ENCODE results near the gene NEURL1.
"Not testable (repeated sequence)": the region's sequence is repeated elsewhere in the genome, so short reads cannot be mapped to it uniquely, and the experiment has no call there.

The NEURL1 gene

GRCh38 chr10:103629581-103629980, 136.1 kb downstream of the NEURL1 start:
- Histone ChIP-seq H3K4me2 (ENCODE audit: low read depth, low read length, poor library complexity, severe bottlenecking) (no peak overlapping the region), H4K20me1 (ENCODE audit: low read depth, low read length) (no peaks in the 10 kb centered on the region)

GRCh38 chr10:103630156-103630555, 136.7 kb downstream of the NEURL1 start:
- no peak overlapping the region for H3K4me2 ChIP-seq (ENCODE audit: low read depth, low read length, poor library complexity, severe bottlenecking)

More at GRCh38 chr10:103629581-103629980, 136.1 kb downstream of the NEURL1 start:
- Histone ChIP-seq H3K79me2 (ENCODE audit: insufficient read depth, low read length) (no peaks in the 10 kb centered on the region), H3F3A (ENCODE audit: insufficient read depth) (no peaks in the 10 kb centered on the region), H3K27me3 (ENCODE audit: low read length) (no peaks in the 10 kb centered on the region), H3K27ac (ENCODE audit: low read depth, low read length) (no peak overlapping the region), H3K9me2 (replicated peaks; ENCODE audit: insufficient read depth, low read length) (no peaks in the 10 kb centered on the region), H3K9me3 (ENCODE audit: insufficient read depth, low read length) (no peaks in the 10 kb centered on the region), H3K4me3 (ENCODE audit: insufficient read depth, low read length, poor library complexity, severe bottlenecking) (no peak overlapping the region), H3K36me3 (ENCODE audit: low read length) (no peaks in the 10 kb centered on the region), H3K9ac (ENCODE audit: low read length) (no peak overlapping the region), H2AFZ (ENCODE audit: low read depth, low read length, severe bottlenecking) (no peak overlapping the region)
- TF ChIP-seq EZH2phosphoT487 (conservative IDR thresholded peaks at IDR 0.05; ENCODE audit: low read length) (no peak), CTCF (IDR thresholded peaks at IDR 0.05; ENCODE audit: insufficient read depth, low read length, poor library complexity, severe bottlenecking) (no peak)

GRCh38 chr10:103632247-103632642, 138.7 kb downstream of the NEURL1 start:
- H3K79me2 ChIP-seq (ENCODE audit: insufficient read depth, low read length) = no peaks in the 10 kb centered on the region
- no peak overlapping the region for H3K4me2 ChIP-seq (ENCODE audit: low read depth, low read length, poor library complexity, severe bottlenecking)
- no peak overlapping the region for H2AFZ ChIP-seq (ENCODE audit: low read depth, low read length, severe bottlenecking)
- no peaks in the 10 kb centered on the region for H3K9me3 ChIP-seq (ENCODE audit: insufficient read depth, low read length)
- no peak overlapping the region for H3K9ac ChIP-seq (ENCODE audit: low read length)
- H3K36me3 ChIP-seq (ENCODE audit: low read length) = no peaks in the 10 kb centered on the region
- no peaks in the 10 kb centered on the region for H3F3A ChIP-seq (ENCODE audit: insufficient read depth)
- no peak overlapping the region for H3K4me3 ChIP-seq (ENCODE audit: insufficient read depth, low read length, poor library complexity, severe bottlenecking)
- no peaks in the 10 kb centered on the region for H3K9me2 ChIP-seq (replicated peaks; ENCODE audit: insufficient read depth, low read length)
- no peak for TF ChIP-seq EZH2phosphoT487 (conservative IDR thresholded peaks at IDR 0.05; ENCODE audit: low read length)
- no peak for TF ChIP-seq CTCF (IDR thresholded peaks at IDR 0.05; ENCODE audit: insufficient read depth, low read length, poor library complexity, severe bottlenecking)
- no peaks in the 10 kb centered on the region for H3K27me3 ChIP-seq (ENCODE audit: low read length)
- H3K27ac ChIP-seq (ENCODE audit: low read depth, low read length) = no peak overlapping the region
- no peaks in the 10 kb centered on the region for H4K20me1 ChIP-seq (ENCODE audit: low read depth, low read length)

More at GRCh38 chr10:103630156-103630555, 136.7 kb downstream of the NEURL1 start:
- Histone ChIP-seq H3K79me2 (ENCODE audit: insufficient read depth, low read length) (no peaks in the 10 kb centered on the region), H3K36me3 (ENCODE audit: low read length) (no peaks in the 10 kb centered on the region), H3K27ac (ENCODE audit: low read depth, low read length) (no peak overlapping the region), H3K4me3 (ENCODE audit: insufficient read depth, low read length, poor library complexity, severe bottlenecking) (no peak overlapping the region), H3K9me3 (ENCODE audit: insufficient read depth, low read length) (no peaks in the 10 kb centered on the region), H3K27me3 (ENCODE audit: low read length) (no peaks in the 10 kb centered on the region), H3F3A (ENCODE audit: insufficient read depth) (no peaks in the 10 kb centered on the region), H3K9me2 (replicated peaks; ENCODE audit: insufficient read depth, low read length) (no peaks in the 10 kb centered on the region), H3K9ac (ENCODE audit: low read length) (no peak overlapping the region), H4K20me1 (ENCODE audit: low read depth, low read length) (no peaks in the 10 kb centered on the region), H2AFZ (ENCODE audit: low read depth, low read length, severe bottlenecking) (no peak overlapping the region)
- no peak for TF ChIP-seq CTCF (IDR thresholded peaks at IDR 0.05; ENCODE audit: insufficient read depth, low read length, poor library complexity, severe bottlenecking)
- no peak for TF ChIP-seq EZH2phosphoT487 (conservative IDR thresholded peaks at IDR 0.05; ENCODE audit: low read length)

- not testable (repeated sequence) for H3K36me3 ChIP-seq (ENCODE audit: low read length); H3K27ac ChIP-seq (ENCODE audit: low read depth, low read length); H3K9me2 ChIP-seq (replicated peaks; ENCODE audit: insufficient read depth, low read length); H3K27me3 ChIP-seq (ENCODE audit: low read length); H2AFZ ChIP-seq (ENCODE audit: low read depth, low read length, severe bottlenecking); H3K9me3 ChIP-seq (ENCODE audit: insufficient read depth, low read length); H3K4me3 ChIP-seq (ENCODE audit: insufficient read depth, low read length, poor library complexity, severe bottlenecking); H3K4me2 ChIP-seq (ENCODE audit: low read depth, low read length, poor library complexity, severe bottlenecking); H3K9ac ChIP-seq (ENCODE audit: low read length); H3F3A ChIP-seq (ENCODE audit: insufficient read depth); H3K79me2 ChIP-seq (ENCODE audit: insufficient read depth, low read length); H4K20me1 ChIP-seq (ENCODE audit: low read depth, low read length)
Measured at GRCh38 chr10:103632871-103633270, 139.4 kb downstream of the NEURL1 start.
